KMS-11 (cell line): Measurements from ENCODE around the gene SLC23A3.

Experiments used
- H2AFZ ChIP-seq: fragments of 200-600 bp; sonication (generic); 2 replicates; pipeline ENCODE4 v1.6.1; 2016; ENCODE audit warnings: antibody characterized with exemption, mixed run types, low read depth
- H3K27ac ChIP-seq: fragments of 200-600 bp; sonication (generic); 2 replicates; pipeline ENCODE4 v1.6.1; 2016; ENCODE audit warnings: mild to moderate bottlenecking, mixed run types
- H3K27me3 ChIP-seq: fragments of 200-600 bp; sonication (generic); 2 replicates; pipeline ENCODE4 v1.6.1; 2017; ENCODE audit warnings: mild to moderate bottlenecking, low read depth, mixed run types, moderate library complexity; ENCODE audit not compliant: insufficient read depth
- H3K36me3 ChIP-seq: fragments of 200-600 bp; sonication (generic); 2 replicates; pipeline ENCODE4 v1.6.1; 2017; ENCODE audit warnings: mild to moderate bottlenecking, mixed run types; ENCODE audit not compliant: insufficient read depth
- H3K4me1 ChIP-seq: fragments of 200-600 bp; sonication (generic); 2 replicates; pipeline ENCODE4 v1.6.1; 2016; ENCODE audit warnings: mild to moderate bottlenecking, low read depth, mixed run types; ENCODE audit not compliant: poor library complexity, severe bottlenecking
- H3K4me2 ChIP-seq: fragments of 200-600 bp; sonication (generic); 2 replicates; pipeline ENCODE4 v1.7.0; 2016; ENCODE audit warnings: mild to moderate bottlenecking, mixed run types
- H3K4me3 ChIP-seq: fragments of 200-600 bp; sonication (generic); IDR thresholded peaks from 2 replicates; pipeline ENCODE4 v1.6.1; 2017; ENCODE audit warnings: low read depth, low read length, mixed read lengths; ENCODE audit not compliant: insufficient read depth
- H3K79me2 ChIP-seq: fragments of 200-600 bp; sonication (generic); 2 replicates; pipeline ENCODE4 v1.6.1; 2016; ENCODE audit warnings: low read depth, mixed run types; ENCODE audit not compliant: insufficient read depth
- H3K9ac ChIP-seq: fragments of 200-600 bp; sonication (generic); 2 replicates; pipeline ENCODE4 v1.6.1; 2016; ENCODE audit warnings: mild to moderate bottlenecking, mixed run types
- H4K20me1 ChIP-seq: fragments of 200-600 bp; sonication (generic); 2 replicates; pipeline ENCODE4 v1.6.1; 2016; ENCODE audit warnings: mild to moderate bottlenecking, mixed run types; ENCODE audit not compliant: insufficient read depth
- CTCF ChIP-seq: fragments of 200-600 bp; sonication (generic); conservative IDR thresholded peaks from 2 replicates; pipeline ENCODE4 v1.6.1; 2017; ENCODE audit warnings: low read depth, mild to moderate bottlenecking, antibody characterized with exemption, low read length, moderate library complexity, mixed read lengths

SLC23A3 gene

GRCh38 chr2:219149667-219150066 lies 20.2 kb downstream of the SLC23A3 start:
- Histone ChIP-seq H3K4me1 (no peaks in the 10 kb centered on the region), H3K4me2 (no peak overlapping the region), H3K27me3 (no peaks in the 10 kb centered on the region), H2AFZ (no peak overlapping the region), H3K79me2 (no peaks in the 10 kb centered on the region), H3K9ac (no peak overlapping the region), H3K36me3 (no peaks in the 10 kb centered on the region), H3K27ac (no peak overlapping the region), H3K4me3 (no peak overlapping the region), H4K20me1 (no peaks in the 10 kb centered on the region)
- TF ChIP-seq CTCF: no peak

GRCh38 chr2:219142329-219142728 lies 27.5 kb downstream of the SLC23A3 start:
- no peak overlapping the region for H3K9ac ChIP-seq
- H3K27ac ChIP-seq: no peak overlapping the region
- no peaks in the 10 kb centered on the region for H3K79me2 ChIP-seq
- no peak overlapping the region for H2AFZ ChIP-seq
- H4K20me1 ChIP-seq: no peaks in the 10 kb centered on the region
- H3K36me3 ChIP-seq: 0 out of 2 replicates have a peak, but pooled peaks cover 6% of the 10 kb centered on the region
- no peak overlapping the region for H3K4me2 ChIP-seq
- no peaks in the 10 kb centered on the region for H3K27me3 ChIP-seq
- H3K4me3 ChIP-seq: no peak overlapping the region
- no peaks in the 10 kb centered on the region for H3K4me1 ChIP-seq
- no peak for TF ChIP-seq CTCF

GRCh38 chr2:219140722-219141121 lies 29.1 kb downstream of the SLC23A3 start:
- Histone ChIP-seq H3K36me3 (0 out of 2 replicates have a peak, but pooled peaks cover 6% of the 10 kb centered on the region), H3K4me1 (no peaks in the 10 kb centered on the region), H3K27me3 (no peaks in the 10 kb centered on the region), H3K27ac (no peak overlapping the region), H2AFZ (no peak overlapping the region), H3K4me3 (no peak overlapping the region), H3K79me2 (no peaks in the 10 kb centered on the region), H3K4me2 (no peak overlapping the region), H4K20me1 (no peaks in the 10 kb centered on the region), H3K9ac (no peak overlapping the region)
- TF ChIP-seq CTCF: no peak

GRCh38 chr2:219133976-219134375 lies 35.9 kb downstream of the SLC23A3 start:
- Histone ChIP-seq H3K4me3 (no peak overlapping the region), H3K36me3 (no peaks in the 10 kb centered on the region), H3K4me2 (no peak overlapping the region), H3K79me2 (no peaks in the 10 kb centered on the region), H2AFZ (no peak overlapping the region), H4K20me1 (no peaks in the 10 kb centered on the region), H3K27me3 (no peaks in the 10 kb centered on the region), H3K9ac (no peak overlapping the region), H3K27ac (no peak overlapping the region), H3K4me1 (no peaks in the 10 kb centered on the region)
- no peak for TF ChIP-seq CTCF
